GM10248 (cell line): ENCODE data around the gene NOP14.

Experiments used
- CTCF ChIA-PET: fragments of 300-600 bp; sonication (Branson Sonifier 250); formaldehyde crosslinking; extraction: SDS; loops from one replicate; lab custom pipeline; 2021; ENCODE audit warnings: antibody characterized with exemption; lab: Yijun Ruan, JAX
- POLR2A ChIA-PET: fragments of 350-650 bp; sonication (Branson Sonifier 250); formaldehyde crosslinking; extraction: SDS; loops from one replicate; lab custom pipeline; 2020; ENCODE audit warnings: antibody characterized with exemption; lab: Yijun Ruan, JAX
- DNase-seq: peaks from one replicate; pipeline ENCODE4 v3.0.0; 2012; ENCODE audit errors: extremely low spot score
- CTCF ChIP-seq: IDR thresholded peaks from 2 replicates; pipeline ENCODE4 v1.5.1; 2012; ENCODE audit warnings: mild to moderate bottlenecking, low read depth; ENCODE audit errors: extremely low read depth, missing control alignments, control extremely low read depth

The NOP14 gene

GRCh38 chr4:2943364-2944090, 19.7 kb downstream of the NOP14 start:
- POLR2A ChIA-PET = no interaction called here
- no peak for TF ChIP-seq CTCF
- DNase-seq = no peak
- CTCF ChIA-PET = interaction anchor here (1.0 to 2.6 kb wide), 4 partner anchors 8 to 19 kb away, joined by 3 to 11 read pairs (median 7); no protein-coding TSS in a partner anchor

DNA sequence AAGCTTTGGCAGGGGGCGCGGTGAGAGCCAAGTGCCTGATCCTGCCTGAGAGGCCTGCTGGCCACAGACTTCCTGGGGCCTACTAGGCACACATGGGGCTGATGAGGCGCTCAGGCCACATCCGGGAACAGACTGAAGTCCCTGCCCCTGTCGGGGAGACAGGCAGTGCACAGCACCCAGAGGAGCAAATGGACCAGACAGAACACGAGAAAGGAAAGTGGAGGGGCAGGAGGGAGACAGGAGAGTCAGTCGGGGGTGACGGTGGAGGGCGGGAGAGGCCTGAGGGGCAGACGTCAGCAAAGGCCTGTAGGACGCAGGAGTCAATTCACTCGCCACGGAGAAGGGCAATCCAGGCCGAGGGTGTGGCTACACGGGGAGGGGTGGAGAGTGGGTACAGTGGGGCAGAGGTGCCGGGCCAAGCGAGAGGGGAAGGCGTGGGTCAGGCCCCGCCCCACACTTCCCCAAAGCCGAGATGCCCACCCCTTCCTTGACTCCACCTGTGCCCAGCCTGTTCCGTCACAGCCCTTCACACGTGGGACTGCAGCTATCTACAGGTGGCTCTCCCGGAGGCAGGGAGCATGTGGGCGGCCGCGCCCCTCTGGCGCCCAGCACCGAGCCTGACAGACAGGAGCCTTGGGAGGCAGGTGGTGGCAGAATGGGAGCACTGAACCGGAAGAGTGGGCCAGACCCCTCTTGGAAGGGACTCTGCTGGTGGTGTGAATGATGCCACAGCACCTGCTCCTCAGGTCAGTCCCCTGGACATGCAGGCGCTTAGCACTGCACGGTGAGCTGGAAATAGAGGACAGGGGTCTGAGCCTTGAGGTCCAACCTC, 20.5 kb downstream of the NOP14 start:
- CTCF ChIA-PET = interaction anchor here (1.7 to 1.8 kb wide), 2 partner anchors 11 kb away, joined by 6 to 11 read pairs; no protein-coding TSS in a partner anchor
- TF ChIP-seq CTCF = no peak
- DNase-seq = no peak
- POLR2A ChIA-PET = no interaction called here

DNA sequence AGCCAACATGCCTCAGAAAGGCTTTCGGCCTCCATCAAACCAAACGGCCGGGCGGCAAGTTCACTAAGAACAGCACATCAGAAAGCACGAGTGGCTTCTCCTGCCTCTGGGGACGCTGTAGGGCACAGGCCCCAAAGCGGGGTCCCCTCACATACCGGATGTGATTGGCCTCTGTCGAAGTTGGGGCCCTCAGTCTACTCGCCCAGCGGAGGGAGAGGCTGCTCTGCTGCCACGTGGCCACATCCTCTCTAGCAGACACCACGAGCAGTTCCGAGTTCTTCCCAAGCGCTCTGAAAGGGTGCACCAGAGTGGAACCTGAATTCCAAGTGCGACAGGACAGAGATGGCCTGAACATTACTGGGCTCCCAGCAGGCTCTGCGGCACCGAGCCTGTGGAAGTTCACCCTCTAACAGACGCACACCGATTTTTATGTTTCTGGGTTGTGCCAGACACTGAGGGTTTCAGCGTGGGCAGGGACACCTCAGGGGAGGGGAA, 21.1 kb downstream of the NOP14 start:
- CTCF ChIA-PET = interaction anchor here (1.7 kb wide), 1 partner anchor 12 kb away, joined by 6 read pairs; no protein-coding TSS in a partner anchor
- no peak for TF ChIP-seq CTCF
- POLR2A ChIA-PET = no interaction called here
- no peak for DNase-seq

- DNase-seq = no peak
- no peak for TF ChIP-seq CTCF
- CTCF ChIA-PET = interaction anchor here (1.7 kb wide), 1 partner anchor 13 kb away, joined by 6 read pairs; no protein-coding TSS in a partner anchor
- POLR2A ChIA-PET = no interaction called here
These were observed 21.8 kb downstream of the NOP14 start for GRCh38 chr4:2941138-2942036.

DNA sequence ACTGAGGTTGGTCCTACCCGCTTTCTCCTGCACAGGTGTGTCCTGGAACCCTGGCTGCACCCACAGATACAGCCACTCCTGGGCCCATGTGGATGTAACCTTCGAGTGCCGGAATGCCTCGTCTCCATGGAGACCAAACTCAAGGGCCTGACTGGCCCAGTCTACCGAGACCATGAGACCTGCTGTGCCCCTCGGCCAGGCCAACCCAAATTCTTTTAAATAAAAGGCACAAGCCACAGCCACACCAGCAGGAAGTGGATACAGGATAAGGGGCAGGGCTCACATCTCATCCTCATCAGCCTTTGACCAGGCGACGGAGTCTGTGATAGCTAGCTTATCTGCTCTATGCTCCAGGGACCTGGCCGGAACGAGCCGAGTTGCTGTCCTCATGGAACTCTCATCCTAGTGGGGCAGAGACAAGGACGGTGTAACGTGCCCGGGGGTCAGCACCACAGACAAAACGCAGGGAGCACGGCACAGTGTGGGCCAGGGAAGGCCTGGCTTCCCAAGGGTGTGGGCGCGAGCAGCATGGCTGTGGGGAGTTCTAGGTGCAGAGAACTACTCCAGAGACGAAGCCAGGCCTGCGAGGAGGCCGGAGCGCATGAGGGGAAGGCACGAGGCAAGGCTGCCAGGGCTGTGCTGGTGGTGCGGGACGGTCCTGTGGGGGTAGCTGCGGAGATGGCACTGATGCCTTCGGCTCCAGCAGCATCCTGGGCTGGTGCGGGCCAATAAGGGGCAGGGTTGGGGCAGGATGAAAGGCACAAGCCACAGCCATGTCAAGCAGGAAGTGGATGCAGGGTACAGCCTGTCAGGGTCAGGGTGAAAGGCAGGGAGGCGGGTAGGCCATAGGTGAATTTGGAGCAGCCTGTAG, 22.7 kb downstream of the NOP14 start:
- TF ChIP-seq CTCF = no peak
- DNase-seq = no peak
- POLR2A ChIA-PET = interaction anchor here (0.5 kb wide), 1 partner anchor 69 kb away, joined by 5 read pairs; no protein-coding TSS in a partner anchor
- CTCF ChIA-PET = interaction anchor here (1.7 to 3.2 kb wide), 2 partner anchors 13 to 14 kb away, joined by 6 to 20 read pairs; no protein-coding TSS in a partner anchor
